AG04449 (cell line): Measurements from ENCODE around the gene ACAT2.

Experiments used
- CTCF ChIA-PET: fragments of 350-600 bp; formaldehyde crosslinking; extraction: SDS; loops from one replicate; lab custom pipeline; 2021; ENCODE audit warnings: antibody characterized with exemption; lab: Yijun Ruan, JAX
- POLR2A ChIA-PET: fragments of 400-600, 350-600 bp; formaldehyde crosslinking; extraction: SDS; loops from one replicate; lab custom pipeline; 2020; ENCODE audit warnings: antibody characterized with exemption, inconsistent platforms; lab: Yijun Ruan, JAX
- DNase-seq: peaks from one replicate; pipeline ENCODE4 v3.0.0-alpha.2; 2010; ENCODE audit warnings: low read depth, low spot score
- H3K4me3 ChIP-seq: 2 replicates; pipeline ENCODE4 v1.5.1; 2011; ENCODE audit warnings: low read depth, mild to moderate bottlenecking, control low read depth, low read length
- CTCF ChIP-seq: IDR thresholded peaks from one replicate; pipeline ENCODE4 v1.5.1; 2011; ENCODE audit warnings: mild to moderate bottlenecking, moderate library complexity, low read length, control low read depth, inconsistent platforms; ENCODE audit not compliant: insufficient read depth; ENCODE audit errors: missing control alignments

The ACAT2 gene

GRCh38 chr6:159772196-159772595 is 10.4 kb downstream of the ACAT2 start:
- ChIA-PET POLR2A (interaction anchor here (0.6 to 0.8 kb wide), 2 partner anchors 11 to 204 kb away, joined by 3 read pairs; no protein-coding TSS in a partner anchor), CTCF (interaction anchor here (1.0 to 1.7 kb wide), 2 partner anchors 14 to 81 kb away, joined by 3 to 4 read pairs; no protein-coding TSS in a partner anchor)
- H3K4me3 ChIP-seq, result no peak overlapping the region
- no peak for TF ChIP-seq CTCF
- DNase-seq, result no peak

- ChIA-PET CTCF (interaction anchor here (0.8 kb wide), 1 partner anchor 88 kb away, joined by 3 read pairs; no protein-coding TSS in a partner anchor), POLR2A (interaction anchor here (1.2 kb wide), 1 partner anchor 12 kb away, joined by 4 read pairs; the partner anchor contains the start of gene TCP1)
- no peak overlapping the region for H3K4me3 ChIP-seq
- TF ChIP-seq CTCF, result no peak
- DNase-seq, result no peak
Measured at GRCh38 chr6:159777240-159777904, 15.5 kb downstream of the ACAT2 start.

- no peak for DNase-seq
- ChIA-PET POLR2A (no interaction called here), CTCF (interaction anchor here (1.0 kb wide), 1 partner anchor 52 kb away, joined by 3 read pairs; no protein-coding TSS in a partner anchor)
- TF ChIP-seq CTCF, result no peak
- no peak overlapping the region for H3K4me3 ChIP-seq
Measured at GRCh38 chr6:159778131-159778530, 16.3 kb downstream of the ACAT2 start.

GRCh38 chr6:159778542-159779103 is 16.8 kb downstream of the ACAT2 start:
- no peak for DNase-seq
- no peak for TF ChIP-seq CTCF
- H3K4me3 ChIP-seq, result no peak overlapping the region
- ChIA-PET CTCF (interaction anchor here (1.0 kb wide), 1 partner anchor 52 kb away, joined by 3 read pairs; no protein-coding TSS in a partner anchor), POLR2A (no interaction called here)

GRCh38 chr6:159788276-159788675 is 26.4 kb downstream of the ACAT2 start:
- POLR2A ChIA-PET, result no interaction called here
- CTCF ChIA-PET, result interaction anchor here (1.8 kb wide), 2 partner anchors 97 to 154 kb away, joined by 6 read pairs; no protein-coding TSS in a partner anchor
- TF ChIP-seq CTCF, result no peak
- no peak for DNase-seq
- peak overlapping the region; percentile 95 for H3K4me3 ChIP-seq
